Parietal lobe (tissue), 2 donors: ENCODE measurements around the gene TARS2. TPM values are rescaled to one million over a fixed set of nuclear protein-coding genes. Genes with fewer than 3 reads are reported as not detected.

Experiments
- small RNA-seq: library from RNA; depleted of rRNA; stranded (forward); fragments of <200 nt; gene quantifications from one replicate; pipeline ENCODE3, GENCODE V24; 2014; ENCODE audit warnings: low replicate concordance
- total RNA-seq: library from RNA; depleted of rRNA; stranded (reverse); fragments of >200 nt; gene quantifications from one replicate; pipeline ENCODE4 v1.2.3, GENCODE V29; 2014

TARS2 gene, protein sequence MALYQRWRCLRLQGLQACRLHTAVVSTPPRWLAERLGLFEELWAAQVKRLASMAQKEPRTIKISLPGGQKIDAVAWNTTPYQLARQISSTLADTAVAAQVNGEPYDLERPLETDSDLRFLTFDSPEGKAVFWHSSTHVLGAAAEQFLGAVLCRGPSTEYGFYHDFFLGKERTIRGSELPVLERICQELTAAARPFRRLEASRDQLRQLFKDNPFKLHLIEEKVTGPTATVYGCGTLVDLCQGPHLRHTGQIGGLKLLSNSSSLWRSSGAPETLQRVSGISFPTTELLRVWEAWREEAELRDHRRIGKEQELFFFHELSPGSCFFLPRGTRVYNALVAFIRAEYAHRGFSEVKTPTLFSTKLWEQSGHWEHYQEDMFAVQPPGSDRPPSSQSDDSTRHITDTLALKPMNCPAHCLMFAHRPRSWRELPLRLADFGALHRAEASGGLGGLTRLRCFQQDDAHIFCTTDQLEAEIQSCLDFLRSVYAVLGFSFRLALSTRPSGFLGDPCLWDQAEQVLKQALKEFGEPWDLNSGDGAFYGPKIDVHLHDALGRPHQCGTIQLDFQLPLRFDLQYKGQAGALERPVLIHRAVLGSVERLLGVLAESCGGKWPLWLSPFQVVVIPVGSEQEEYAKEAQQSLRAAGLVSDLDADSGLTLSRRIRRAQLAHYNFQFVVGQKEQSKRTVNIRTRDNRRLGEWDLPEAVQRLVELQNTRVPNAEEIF
- 31.3 TPM for total RNA-seq

DNA sequence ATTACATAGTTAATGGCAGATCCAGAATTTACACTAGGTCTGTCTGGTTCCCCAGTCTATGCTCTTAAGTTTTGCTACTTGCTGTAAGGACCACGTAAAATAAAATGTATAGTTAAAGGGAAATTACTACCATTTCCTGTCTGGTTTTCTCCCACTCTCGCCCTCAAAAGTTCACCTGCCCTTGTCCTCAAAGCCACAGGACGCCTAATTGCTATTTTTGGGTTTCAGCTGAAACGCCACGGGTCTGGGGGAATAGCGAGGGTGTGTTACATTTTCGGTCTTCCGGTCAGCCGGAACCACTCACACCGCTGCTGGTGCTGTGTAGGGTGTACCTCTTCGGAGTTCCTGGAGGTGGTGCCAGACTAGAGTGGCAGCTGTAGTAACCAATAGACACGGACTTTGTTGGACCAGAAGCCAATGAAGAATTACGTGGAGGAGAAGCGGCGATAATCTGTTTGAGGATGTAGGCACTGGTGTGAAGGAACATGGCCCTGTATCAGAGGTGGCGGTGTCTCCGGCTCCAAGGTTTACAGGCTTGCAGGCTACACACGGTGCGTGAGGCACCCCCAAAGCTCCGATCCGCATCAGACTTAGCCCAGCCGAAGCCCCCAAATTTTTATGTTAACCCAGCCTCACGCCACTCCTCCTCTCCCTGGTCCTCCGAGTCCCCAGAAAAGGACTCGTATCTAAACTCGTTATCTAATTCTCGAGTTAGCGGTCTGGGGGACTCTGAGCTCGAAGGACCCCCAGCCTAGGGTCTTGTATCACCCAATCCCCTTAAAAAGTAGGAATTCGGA is at the start of gene TARS2:
TARS2 (plus strand) TSS at position 454 of the 797 bp plus-strand sequence; CDS start at position 486, 32 bp downstream.

DNA sequence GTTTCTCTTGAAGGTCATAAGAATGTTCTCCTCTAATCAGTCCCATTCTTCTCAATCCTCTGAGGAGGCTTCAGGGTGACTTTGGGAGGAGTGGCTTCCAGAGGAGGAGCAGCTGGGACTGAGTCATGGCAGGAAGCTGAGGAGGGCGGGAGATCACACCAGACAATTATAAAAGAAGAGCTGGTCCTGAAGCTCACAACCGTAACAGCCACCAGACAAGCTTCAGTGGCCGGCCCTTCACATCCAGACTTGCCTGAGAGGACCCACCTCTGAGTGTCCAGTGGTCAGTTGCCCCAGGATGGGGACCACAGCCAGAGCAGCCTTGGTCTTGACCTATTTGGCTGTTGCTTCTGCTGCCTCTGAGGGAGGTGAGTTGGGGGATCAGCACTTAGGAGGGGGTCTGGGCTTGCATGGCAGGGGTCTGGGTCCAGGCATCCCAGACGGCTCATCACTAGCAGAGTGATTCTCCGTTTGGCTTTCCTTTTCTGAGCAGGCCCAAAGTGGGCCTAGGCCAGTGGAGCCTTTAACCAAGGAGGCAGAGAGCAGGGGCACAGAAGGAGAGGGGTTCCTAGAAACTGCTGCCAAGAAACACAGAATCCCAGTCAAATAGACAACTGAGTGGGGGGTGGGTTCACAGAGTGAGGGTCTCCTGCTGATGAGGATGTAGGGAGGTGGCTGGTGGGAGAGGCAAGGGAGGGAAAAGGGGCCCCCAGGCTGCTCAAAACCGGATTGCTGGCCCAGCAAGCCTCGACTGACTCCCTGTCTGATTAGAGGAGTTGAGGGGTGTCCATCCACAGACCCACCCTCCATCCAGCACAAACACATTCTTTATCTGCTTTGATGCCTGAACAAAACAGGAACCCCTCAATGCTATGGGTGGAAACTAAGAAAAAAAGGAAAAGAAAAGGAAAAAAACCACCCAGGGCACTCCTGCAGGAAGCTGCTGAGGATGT is 21.0 kb downstream of the TARS2 start, which contains the start of gene ECM1:
ECM1 (plus strand) TSS at position 198 of the 953 bp plus-strand sequence; CDS start at position 299, 101 bp downstream.

GRCh38 chr1:150515328-150516049 is 28.3 kb downstream of the TARS2 start, which contains the start of gene FALEC:
FALEC (plus strand) TSS chr1:150515752.

DNA sequence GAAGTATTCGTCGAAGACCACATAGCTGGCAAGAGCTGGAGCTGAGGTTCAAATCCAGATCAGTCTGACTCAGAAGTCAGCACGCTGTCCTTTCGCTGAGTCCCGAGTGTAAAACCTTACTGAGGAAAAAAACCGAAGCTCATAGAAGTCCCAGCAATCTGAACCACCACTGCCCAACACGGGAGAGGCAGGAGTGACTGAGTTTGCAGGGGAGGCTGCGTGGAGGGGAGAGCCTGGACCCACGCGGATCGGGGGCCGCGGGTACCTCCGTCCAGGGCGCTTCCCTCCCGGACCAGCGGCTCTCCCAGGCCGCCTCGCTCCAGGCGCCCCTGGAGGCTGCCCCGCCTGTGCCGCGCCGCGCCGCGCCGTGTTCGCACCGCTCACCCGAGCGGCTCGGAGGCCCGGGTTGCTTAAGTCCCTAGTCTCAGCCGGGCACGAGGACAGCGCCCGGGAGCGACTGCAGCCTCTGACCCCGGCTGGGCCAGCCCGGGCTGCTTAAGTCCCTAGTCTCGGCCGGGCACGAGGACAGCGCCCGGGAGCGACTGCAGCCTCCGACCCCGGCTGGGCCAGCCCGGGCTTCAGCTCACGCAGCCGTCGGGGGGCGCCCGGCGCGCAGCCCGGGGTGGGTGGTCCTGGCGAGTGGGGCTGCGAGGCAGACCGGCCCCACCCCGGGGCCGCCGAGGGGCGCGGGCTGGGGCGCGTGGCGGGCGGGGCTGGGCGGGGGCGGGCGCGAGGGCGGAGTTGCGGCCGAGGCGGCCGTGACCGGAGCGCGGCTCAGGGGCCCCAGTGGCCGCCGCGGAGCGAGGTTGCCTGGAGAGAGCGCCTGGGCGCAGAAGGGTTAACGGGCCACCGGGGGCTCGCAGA is 61.6 kb downstream of the TARS2 start, which contains the start of gene ADAMTSL4:
ADAMTSL4 (plus strand) TSS at position 777 of the 864 bp plus-strand sequence. CDS start 2,881 bp downstream, outside the sequence.

Small RNAs within 50 kb of the gene (small RNA-seq; reads per million reads assigned to genes)
- gene MIR4257: not detected

Other genes starting within 250 kb of the TARS2 start
- 1.3 TPM for gene CA14, start 229.6 kb upstream of the TARS2 start, total RNA-seq
- gene APH1A, start 218.4 kb upstream of the TARS2 start, total RNA-seq: 64.2 TPM
- 5.0 TPM for gene C1orf54, start 214.6 kb upstream of the TARS2 start, total RNA-seq
- gene CIART, start 204.9 kb upstream of the TARS2 start, total RNA-seq: 2.8 TPM
- gene MRPS21, start 193.6 kb upstream of the TARS2 start, total RNA-seq: 56.0 TPM
- 86.1 TPM for gene PRPF3, start 165.9 kb upstream of the TARS2 start, total RNA-seq
- 32.9 TPM for gene RPRD2, start 123.3 kb upstream of the TARS2 start, total RNA-seq
- gene ECM1, start 20.7 kb downstream of the TARS2 start, total RNA-seq: 2.8 TPM
- gene FALEC, start 28.3 kb downstream of the TARS2 start, total RNA-seq: 1.9 TPM
- 0.31 TPM for gene ADAMTSL4, start 62.0 kb downstream of the TARS2 start, total RNA-seq
- 113 TPM for gene MCL1, start 92.2 kb downstream of the TARS2 start, total RNA-seq
- 132 TPM for gene ENSA, start 142.2 kb downstream of the TARS2 start, total RNA-seq
- gene GOLPH3L, start 209.7 kb downstream of the TARS2 start, total RNA-seq: 6.3 TPM
- gene HORMAD1, start 233.5 kb downstream of the TARS2 start, total RNA-seq: 0.63 TPM